ENCODE data around the gene MTOR.

The MTOR gene

GRCh38 chr1:11147197-11147770 lies 115.1 kb downstream of the MTOR start:
- no peak for TF ChIP-seq ZNF274 (IDR thresholded peaks at IDR 0.05; ENCODE audit: low read depth, low read length)
- no peak overlapping the region for H3K4me3 ChIP-seq (ENCODE audit: low read length)

DNA sequence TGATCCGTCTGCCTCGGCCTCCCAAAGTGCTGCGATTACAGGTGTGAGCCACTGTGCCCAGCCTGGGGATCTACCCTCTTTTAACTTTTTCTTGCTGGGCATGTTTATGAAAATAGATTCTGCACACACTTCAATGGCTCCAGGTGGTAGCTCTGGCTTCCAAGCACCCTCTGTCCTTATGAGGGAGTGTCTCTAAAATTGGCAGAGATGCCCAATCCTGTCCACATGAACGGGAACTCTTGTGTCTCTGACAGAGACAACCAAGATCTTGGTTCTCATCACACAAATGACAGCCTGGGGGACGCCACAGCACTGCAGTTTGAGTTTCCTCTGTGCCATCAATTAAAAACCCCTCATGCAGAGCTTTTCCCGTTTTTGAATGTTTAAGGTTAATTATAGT lies 116.6 kb downstream of the MTOR start:
- TF ChIP-seq ZNF274 (IDR thresholded peaks at IDR 0.05; ENCODE audit: low read depth, low read length): no peak
- H3K4me3 ChIP-seq (ENCODE audit: low read length): no peak overlapping the region

DNA sequence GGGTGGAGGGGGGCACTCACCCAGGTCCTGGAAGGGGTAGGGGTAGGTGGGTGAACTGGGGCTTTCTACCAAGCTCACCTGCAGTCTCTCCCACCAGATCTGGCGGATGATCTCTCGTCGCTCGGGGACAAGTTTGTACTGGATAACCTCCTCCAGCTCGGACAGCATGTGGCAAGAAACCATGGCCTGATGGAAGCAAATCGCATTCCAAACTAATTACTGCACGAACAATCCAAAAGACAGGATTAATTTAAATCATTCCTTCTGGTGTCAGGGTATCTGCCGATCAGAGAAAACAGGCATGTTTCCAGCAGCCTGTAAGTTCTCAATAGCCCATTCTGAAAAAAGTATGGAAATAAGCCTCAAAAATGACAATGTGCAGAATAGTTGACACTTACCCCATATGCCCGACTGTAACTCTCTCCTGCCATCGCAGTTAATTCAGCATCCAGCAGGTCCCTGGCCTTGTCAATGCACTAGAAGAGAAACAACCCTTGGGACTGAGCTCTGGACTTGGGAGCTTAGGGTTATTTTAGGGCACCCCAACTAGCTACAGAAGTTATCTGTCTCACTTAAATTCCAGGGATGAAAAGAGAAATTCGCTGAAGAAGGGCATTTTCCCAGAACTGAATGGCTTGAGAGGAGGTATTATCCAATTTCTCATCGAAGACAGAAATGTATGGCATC lies 117.6 kb downstream of the MTOR start:
- no peak for TF ChIP-seq ZNF274 (IDR thresholded peaks at IDR 0.05; ENCODE audit: low read depth, low read length)
- H3K4me3 ChIP-seq (ENCODE audit: low read length): no peak overlapping the region

DNA sequence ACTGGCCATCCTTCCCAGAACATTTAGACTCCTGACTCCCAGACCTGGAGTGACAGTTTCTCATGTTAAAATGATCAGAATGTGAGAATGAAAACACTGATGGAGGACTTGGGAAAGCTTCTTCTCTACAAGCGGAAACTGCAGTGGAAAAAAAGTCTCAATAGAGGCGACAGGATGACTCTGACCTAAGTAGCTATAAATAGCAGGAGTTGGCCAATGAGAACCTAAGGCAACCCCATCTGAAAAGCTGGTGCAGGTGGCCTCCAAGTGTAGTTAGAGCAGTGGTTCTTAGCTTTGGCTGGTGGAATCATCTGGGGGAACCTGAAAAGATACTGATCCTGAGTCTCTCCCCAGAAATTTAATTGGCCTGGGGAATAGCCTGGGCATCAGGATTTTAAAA lies 118.4 kb downstream of the MTOR start:
- H3K4me3 ChIP-seq (ENCODE audit: low read length): no peak overlapping the region
- no peak for TF ChIP-seq ZNF274 (IDR thresholded peaks at IDR 0.05; ENCODE audit: low read depth, low read length)

DNA sequence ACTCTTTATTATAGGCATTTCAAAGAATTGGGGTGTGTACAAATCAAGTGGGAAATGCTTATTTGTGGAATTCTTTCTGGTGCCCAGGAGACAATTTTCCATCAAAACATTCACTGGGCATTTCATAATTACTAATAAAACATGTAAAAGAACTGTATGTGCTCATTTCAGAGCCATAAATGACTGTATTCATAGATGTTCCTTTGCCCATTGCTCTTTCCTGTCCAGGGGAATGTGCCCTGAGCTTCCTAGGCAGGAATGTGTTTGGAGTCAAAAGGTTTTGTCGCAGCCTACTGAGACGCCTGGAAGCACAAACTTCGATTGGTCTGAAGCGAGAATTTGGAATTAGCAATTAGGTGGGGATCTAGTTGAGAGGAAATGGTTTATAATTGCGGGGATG lies 119.0 kb downstream of the MTOR start:
- TF ChIP-seq ZNF274 (IDR thresholded peaks at IDR 0.05; ENCODE audit: low read depth, low read length): no peak
- no peak overlapping the region for H3K4me3 ChIP-seq (ENCODE audit: low read length)

- TF ChIP-seq ZNF274 (IDR thresholded peaks at IDR 0.05; ENCODE audit: low read depth, low read length): no peak
- H3K4me3 ChIP-seq (ENCODE audit: low read length): no peak overlapping the region
These were observed 119.5 kb downstream of the MTOR start for GRCh38 chr1:11142618-11143391.

DNA sequence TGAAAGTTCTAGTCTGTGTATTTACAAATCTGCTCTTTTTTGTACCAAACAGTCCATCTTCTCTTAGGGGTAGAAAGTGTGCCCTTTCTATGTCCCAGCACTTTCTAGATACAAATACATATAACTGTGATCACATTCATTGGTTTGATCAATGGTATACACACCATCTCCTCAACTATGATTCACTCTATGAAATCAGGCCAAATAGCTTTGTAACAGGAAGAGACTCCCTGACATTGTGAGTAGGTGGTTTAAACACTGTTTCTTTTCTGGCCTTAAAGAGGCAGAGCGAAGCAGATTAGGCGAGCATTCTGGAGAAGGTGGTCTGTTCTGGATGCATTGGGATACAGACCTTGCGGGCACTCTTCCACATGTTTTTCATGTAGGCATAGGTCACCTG lies 123.4 kb downstream of the MTOR start:
- no peak overlapping the region for H3K4me3 ChIP-seq (ENCODE audit: low read length)
- no peak for TF ChIP-seq ZNF274 (IDR thresholded peaks at IDR 0.05; ENCODE audit: low read depth, low read length)

DNA sequence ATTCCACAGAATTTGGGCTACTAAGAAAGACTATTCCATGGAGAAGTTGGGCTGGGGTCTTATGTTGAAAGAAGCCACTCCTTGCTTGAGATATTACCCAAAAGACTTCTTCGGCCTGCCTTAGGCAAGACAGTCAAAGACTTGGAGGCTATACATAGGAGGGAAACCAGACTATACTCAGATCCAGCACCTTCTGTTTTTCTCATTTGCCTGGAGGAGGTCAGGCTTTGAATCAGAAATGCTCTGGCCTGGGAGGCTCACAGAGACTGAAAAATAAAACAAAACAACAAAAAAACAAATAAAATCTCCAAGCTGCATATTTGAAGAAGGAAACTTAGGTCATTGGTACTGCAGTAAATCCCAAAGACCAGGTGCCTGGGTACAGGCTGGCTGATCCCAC lies 124.3 kb downstream of the MTOR start:
- no peak for TF ChIP-seq ZNF274 (IDR thresholded peaks at IDR 0.05; ENCODE audit: low read depth, low read length)
- no peak overlapping the region for H3K4me3 ChIP-seq (ENCODE audit: low read length)

GRCh38 chr1:11134898-11135266 lies 127.5 kb downstream of the MTOR start:
- no peak for TF ChIP-seq ZNF274 (IDR thresholded peaks at IDR 0.05; ENCODE audit: low read depth, low read length)
- no peak overlapping the region for H3K4me3 ChIP-seq (ENCODE audit: low read length)

- no peak overlapping the region for H3K4me3 ChIP-seq (ENCODE audit: low read length)
- TF ChIP-seq ZNF274 (IDR thresholded peaks at IDR 0.05; ENCODE audit: low read depth, low read length): no peak
These were observed 128.0 kb downstream of the MTOR start for GRCh38 chr1:11134251-11134897.

DNA sequence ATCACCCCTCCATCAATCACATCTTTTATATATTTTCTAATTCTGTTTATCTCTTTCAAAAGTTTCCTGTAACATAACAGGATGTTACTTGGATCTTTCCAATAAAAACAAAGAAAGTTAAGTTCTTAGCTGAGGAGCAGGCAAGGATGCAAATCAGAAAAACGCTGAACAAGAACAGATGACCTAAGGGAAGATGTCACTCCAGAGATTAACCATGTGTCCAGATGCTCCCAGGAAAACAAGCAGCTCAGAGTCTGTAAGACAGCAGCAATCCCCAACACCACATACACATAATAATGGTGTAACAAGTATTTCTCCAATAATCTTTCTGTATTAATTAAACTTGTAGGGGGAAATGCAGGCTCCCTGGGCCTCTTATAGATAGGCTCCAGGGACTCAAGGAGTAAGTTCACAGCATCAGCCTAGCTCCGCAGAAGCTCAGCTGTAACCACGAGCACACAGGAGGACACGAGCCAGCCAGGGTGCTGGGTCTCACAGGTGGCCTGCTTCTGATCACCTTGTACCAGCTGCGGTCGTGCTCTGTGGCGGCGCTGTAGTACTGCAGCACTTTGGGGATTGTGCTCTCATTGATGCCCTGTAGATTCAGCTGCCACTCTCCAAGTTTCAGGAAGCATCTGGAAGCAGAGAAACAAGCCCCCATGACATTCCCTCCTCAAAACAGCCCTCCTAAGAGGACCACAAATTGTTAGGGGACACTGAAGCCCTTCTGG lies 129.6 kb downstream of the MTOR start:
- no peak for TF ChIP-seq ZNF274 (IDR thresholded peaks at IDR 0.05; ENCODE audit: low read depth, low read length)

DNA sequence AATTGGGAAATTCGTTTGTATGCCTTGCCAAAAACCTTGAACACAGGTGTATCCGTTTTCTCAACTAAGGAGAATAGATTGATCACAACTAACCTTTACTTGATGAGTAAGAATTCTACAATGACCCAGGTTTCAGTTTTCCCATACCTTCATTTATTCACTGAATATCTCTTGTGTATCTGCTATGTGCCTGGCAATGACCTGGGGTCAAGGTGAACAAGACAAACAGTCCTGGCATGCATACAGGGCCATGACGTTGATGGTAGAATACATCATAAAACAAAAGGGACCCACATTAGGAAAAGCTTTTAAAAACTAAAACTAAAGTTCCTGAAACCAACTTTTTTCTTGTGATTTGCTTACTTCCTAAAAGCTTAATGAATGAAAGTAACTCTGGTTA lies 130.5 kb downstream of the MTOR start:
- H3K4me3 ChIP-seq (ENCODE audit: low read length): no peak overlapping the region
- no peak for TF ChIP-seq ZNF274 (IDR thresholded peaks at IDR 0.05; ENCODE audit: low read depth, low read length)

More for the DNA sequence above, 129.6 kb downstream of the MTOR start:
- no peak overlapping the region for H3K4me3 ChIP-seq (ENCODE audit: low read length)

DNA sequence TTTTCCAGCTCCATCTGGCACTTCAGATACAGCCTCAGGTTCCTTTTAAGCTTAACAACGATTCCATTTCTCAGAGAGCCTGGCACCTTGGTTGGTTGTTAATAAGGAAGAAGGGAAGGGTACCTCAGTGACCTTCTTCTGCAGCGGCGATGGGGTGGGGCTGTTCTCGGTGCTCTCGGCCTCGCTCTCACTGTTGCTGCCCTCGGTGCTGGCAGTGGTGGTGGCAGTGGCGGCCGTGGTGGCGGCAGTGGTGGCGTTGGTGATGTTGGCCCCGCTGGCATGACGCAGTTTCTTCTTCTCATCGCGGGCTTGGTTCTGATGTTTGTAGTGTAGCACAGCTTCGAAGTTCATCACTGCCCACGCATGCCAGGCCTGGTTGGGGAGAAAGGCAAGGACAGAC lies 131.9 kb downstream of the MTOR start:
- no peak for TF ChIP-seq ZNF274 (IDR thresholded peaks at IDR 0.05; ENCODE audit: low read depth, low read length)
- H3K4me3 ChIP-seq (ENCODE audit: low read length): no peak overlapping the region
